ENCODE data around the gene MOB3B.

DNA sequence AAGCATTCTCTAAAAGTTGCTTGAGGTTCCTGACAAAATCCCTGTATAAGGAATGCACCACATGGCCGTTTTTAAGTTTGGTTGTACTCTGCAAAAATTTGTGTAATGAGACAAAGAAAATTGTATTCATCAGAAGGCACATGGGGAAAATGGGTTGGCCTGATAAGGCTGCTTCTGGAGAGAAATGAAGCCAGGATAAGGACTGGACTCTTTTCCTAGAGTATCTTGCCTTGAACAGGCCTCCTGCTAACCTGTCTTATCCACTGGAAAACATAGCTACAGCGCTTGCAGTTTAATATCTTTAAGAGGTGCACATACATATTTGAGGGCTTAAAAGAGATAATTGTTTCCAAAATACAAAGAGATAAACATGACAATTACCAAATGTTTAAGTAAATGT is 46.9 kb downstream of the MOB3B start:
- TF ChIP-seq, protein P1, sequence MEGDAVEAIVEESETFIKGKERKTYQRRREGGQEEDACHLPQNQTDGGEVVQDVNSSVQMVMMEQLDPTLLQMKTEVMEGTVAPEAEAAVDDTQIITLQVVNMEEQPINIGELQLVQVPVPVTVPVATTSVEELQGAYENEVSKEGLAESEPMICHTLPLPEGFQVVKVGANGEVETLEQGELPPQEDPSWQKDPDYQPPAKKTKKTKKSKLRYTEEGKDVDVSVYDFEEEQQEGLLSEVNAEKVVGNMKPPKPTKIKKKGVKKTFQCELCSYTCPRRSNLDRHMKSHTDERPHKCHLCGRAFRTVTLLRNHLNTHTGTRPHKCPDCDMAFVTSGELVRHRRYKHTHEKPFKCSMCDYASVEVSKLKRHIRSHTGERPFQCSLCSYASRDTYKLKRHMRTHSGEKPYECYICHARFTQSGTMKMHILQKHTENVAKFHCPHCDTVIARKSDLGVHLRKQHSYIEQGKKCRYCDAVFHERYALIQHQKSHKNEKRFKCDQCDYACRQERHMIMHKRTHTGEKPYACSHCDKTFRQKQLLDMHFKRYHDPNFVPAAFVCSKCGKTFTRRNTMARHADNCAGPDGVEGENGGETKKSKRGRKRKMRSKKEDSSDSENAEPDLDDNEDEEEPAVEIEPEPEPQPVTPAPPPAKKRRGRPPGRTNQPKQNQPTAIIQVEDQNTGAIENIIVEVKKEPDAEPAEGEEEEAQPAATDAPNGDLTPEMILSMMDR (IDR thresholded peaks at IDR 0.05): no peak
- no peak for TF ChIP-seq POLR2A (IDR thresholded peaks at IDR 0.05)
